Fibroblast of lung (primary cell): ENCODE data around the gene PLAGL1.

ENCODE experiments used
- CTCF ChIP-seq, 2 donors: IDR thresholded peaks in 1 of 2; conservative IDR thresholded peaks in 1 of 2; 1 replicate in 1 of 2; 2 replicates in 1 of 2; pipeline ENCODE4 v1.5.1; 2011 to 2012; ENCODE audit warnings: low read length in 2 of 2, control low read depth in 1 of 2, inconsistent platforms in 1 of 2, low read depth in 1 of 2, mild to moderate bottlenecking in 1 of 2
- EZH2 ChIP-seq: IDR thresholded peaks from 2 replicates; pipeline ENCODE4 v1.5.1; 2012; ENCODE audit warnings: low read length, control low read depth, mild to moderate bottlenecking; ENCODE audit errors: missing control alignments

- TF ChIP-seq CTCF (conservative IDR thresholded peaks at IDR 0.05 in 1 of 2, IDR thresholded peaks at IDR 0.05 in 1 of 2; ENCODE audit: low read depth in 1 of 2, low read length in 2 of 2) = no peak
- TF ChIP-seq EZH2 = no peak
Measured at GRCh38 chr6:143952947-143953701, 54.9 kb downstream of the PLAGL1 start.
